ENCODE results near the gene CEND1.

DNA sequence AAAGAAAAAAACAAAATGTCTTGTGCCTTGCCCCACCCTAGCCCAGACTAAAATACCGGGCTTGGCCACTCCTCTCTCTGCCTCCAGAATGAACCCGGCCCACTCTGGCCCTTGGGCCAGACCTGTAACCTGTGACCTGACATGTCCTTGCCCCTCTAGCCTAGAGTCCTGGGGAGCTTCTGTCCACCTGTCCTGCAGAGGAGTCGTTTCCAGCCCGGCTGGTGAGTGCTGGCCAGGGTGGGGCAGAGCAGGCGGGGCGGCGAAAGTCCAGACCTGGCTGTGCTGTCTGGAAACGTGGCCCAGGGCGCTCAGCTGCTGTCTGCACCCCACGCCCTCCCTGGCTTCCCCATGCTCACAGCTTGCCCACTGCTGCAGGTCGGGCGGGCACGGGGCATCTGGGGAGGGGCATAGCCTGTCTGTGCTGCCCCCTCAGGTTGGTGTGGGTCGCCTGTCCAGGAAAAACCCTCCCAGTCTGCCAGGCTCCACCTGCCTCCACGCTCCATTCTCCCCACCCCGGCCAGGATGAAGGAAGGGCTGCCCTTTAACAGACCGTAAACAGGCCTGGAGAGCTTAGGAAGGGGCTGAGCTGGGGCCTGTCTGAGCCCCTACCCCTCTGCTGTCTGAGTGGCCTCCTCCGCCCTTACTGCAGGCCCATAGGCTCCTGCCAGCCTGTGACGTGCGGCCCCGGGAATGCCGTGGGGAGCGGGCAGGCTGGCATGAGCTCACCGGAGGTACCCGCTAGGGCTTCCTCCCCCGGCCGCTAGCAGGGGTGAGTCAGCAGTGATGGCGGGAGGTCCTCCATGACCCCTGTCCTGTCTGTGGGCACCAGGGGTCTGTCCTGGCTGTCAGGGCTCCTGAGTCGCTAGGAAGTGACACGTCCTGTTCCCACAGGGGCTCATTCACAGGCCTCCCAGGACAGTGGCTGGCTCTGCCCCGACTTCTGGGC is 44.8 kb upstream of the CEND1 start:
- TF ChIP-seq, protein P1, sequence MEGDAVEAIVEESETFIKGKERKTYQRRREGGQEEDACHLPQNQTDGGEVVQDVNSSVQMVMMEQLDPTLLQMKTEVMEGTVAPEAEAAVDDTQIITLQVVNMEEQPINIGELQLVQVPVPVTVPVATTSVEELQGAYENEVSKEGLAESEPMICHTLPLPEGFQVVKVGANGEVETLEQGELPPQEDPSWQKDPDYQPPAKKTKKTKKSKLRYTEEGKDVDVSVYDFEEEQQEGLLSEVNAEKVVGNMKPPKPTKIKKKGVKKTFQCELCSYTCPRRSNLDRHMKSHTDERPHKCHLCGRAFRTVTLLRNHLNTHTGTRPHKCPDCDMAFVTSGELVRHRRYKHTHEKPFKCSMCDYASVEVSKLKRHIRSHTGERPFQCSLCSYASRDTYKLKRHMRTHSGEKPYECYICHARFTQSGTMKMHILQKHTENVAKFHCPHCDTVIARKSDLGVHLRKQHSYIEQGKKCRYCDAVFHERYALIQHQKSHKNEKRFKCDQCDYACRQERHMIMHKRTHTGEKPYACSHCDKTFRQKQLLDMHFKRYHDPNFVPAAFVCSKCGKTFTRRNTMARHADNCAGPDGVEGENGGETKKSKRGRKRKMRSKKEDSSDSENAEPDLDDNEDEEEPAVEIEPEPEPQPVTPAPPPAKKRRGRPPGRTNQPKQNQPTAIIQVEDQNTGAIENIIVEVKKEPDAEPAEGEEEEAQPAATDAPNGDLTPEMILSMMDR (IDR thresholded peaks at IDR 0.05; ENCODE audit: low read length), result no peak
- TF ChIP-seq EZH2 (optimal IDR thresholded peaks at IDR 0.05; ENCODE audit: low read depth, low read length) (no peak), EZH2phosphoT487 (IDR thresholded peaks at IDR 0.05; ENCODE audit: low read length) (no peak)

Data from MM.1S (cell line).